ENCODE measurements around the gene AQP2.

Gene AQP2

GRCh38 chr12:49998453-49998852, 47.9 kb downstream of the AQP2 start:
- TF ChIP-seq, protein P1, sequence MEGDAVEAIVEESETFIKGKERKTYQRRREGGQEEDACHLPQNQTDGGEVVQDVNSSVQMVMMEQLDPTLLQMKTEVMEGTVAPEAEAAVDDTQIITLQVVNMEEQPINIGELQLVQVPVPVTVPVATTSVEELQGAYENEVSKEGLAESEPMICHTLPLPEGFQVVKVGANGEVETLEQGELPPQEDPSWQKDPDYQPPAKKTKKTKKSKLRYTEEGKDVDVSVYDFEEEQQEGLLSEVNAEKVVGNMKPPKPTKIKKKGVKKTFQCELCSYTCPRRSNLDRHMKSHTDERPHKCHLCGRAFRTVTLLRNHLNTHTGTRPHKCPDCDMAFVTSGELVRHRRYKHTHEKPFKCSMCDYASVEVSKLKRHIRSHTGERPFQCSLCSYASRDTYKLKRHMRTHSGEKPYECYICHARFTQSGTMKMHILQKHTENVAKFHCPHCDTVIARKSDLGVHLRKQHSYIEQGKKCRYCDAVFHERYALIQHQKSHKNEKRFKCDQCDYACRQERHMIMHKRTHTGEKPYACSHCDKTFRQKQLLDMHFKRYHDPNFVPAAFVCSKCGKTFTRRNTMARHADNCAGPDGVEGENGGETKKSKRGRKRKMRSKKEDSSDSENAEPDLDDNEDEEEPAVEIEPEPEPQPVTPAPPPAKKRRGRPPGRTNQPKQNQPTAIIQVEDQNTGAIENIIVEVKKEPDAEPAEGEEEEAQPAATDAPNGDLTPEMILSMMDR (IDR thresholded peaks at IDR 0.05; ENCODE audit: extremely low read depth, missing control alignments) = no peak
- no peak for DNase-seq (ENCODE audit: low spot score)

GRCh38 chr12:50003595-50003994, 53.1 kb downstream of the AQP2 start:
- no peak for DNase-seq (ENCODE audit: low spot score)
- TF ChIP-seq, protein P1 (IDR thresholded peaks at IDR 0.05; ENCODE audit: extremely low read depth, missing control alignments) = no peak

DNA sequence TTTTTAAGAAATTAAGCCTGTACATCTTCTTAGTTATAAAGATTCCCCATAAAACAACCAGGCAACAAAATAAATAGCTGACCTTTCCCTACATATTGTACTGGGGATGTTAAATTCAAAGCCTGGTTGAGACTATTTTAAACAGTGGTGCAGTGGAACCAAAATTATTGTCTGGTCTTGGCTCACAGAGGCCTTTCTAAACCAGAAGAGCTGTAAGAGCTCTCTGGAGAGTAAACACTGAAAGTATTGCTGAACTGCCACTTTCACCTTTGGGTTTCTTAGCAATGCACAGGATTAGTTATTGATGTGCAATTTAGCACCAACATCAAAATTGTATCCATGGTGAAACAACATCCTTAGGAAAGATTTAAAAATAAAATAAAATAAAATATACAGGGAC, 54.2 kb downstream of the AQP2 start:
- TF ChIP-seq, protein P1 (IDR thresholded peaks at IDR 0.05; ENCODE audit: extremely low read depth, missing control alignments) = no peak
- DNase-seq (ENCODE audit: low spot score) = no peak

DNA sequence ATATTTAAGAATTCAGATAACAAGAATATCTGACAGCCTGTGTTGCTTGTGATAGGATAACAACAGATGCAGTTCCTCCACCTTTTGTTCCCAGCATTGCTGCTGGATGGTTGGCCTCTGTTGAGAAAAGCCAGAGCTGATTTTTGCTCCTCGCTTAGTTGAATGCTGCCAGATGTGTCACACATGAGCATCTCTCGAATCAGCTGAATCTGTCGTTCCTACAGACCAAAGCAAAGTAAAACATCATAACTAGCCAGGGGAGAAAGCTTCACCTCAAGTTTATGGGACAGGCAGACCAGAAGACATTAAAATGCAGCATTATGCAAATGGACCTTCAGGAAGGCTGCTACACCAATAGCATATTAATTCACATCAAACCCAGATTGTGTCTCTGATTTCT, 54.6 kb downstream of the AQP2 start:
- TF ChIP-seq, protein P1 (IDR thresholded peaks at IDR 0.05; ENCODE audit: extremely low read depth, missing control alignments) = no peak
- DNase-seq (ENCODE audit: low spot score) = no peak

GRCh38 chr12:50006280-50006679, 55.7 kb downstream of the AQP2 start:
- DNase-seq (ENCODE audit: low spot score) = no peak
- TF ChIP-seq, protein P1 (IDR thresholded peaks at IDR 0.05; ENCODE audit: extremely low read depth, missing control alignments) = no peak

GRCh38 chr12:50006754-50007442, 56.4 kb downstream of the AQP2 start:
- no peak for DNase-seq (ENCODE audit: low spot score)
- TF ChIP-seq, protein P1 (IDR thresholded peaks at IDR 0.05; ENCODE audit: extremely low read depth, missing control alignments) = no peak

All from GM20000 (cell line).